RWPE1 (cell line): Measurements from ENCODE around the gene PLXNA3.
A peak's percentile ranks its signal among the peaks of the same experiment; 100 is the strongest.

Source experiments
- CTCF ChIA-PET: fragments of 350-600 bp; sonication (Branson Sonifier 250); formaldehyde crosslinking; extraction: SDS; loops from one replicate; lab custom pipeline; 2021; lab: Yijun Ruan, JAX
- POLR2A ChIA-PET: fragments of 400-600 bp; formaldehyde crosslinking; extraction: SDS; loops from one replicate; lab custom pipeline; 2020; ENCODE audit warnings: antibody characterized with exemption; ENCODE audit not compliant: low non-redundant PET; lab: Yijun Ruan, JAX
- DNase-seq: peaks from one replicate; pipeline ENCODE4 v3.0.0; 2012; ENCODE audit warnings: low spot score
- H3K27ac ChIP-seq: fragments of 450-650 bp; 2 replicates; pipeline ENCODE4 v1.5.1; 2017
- TF ChIP-seq, protein P1 (sequence below): fragments of 450-650 bp; conservative IDR thresholded peaks from 2 replicates; pipeline ENCODE4 v1.5.1; 2017; ENCODE audit warnings: low read depth, mild to moderate bottlenecking

The PLXNA3 gene

DNA sequence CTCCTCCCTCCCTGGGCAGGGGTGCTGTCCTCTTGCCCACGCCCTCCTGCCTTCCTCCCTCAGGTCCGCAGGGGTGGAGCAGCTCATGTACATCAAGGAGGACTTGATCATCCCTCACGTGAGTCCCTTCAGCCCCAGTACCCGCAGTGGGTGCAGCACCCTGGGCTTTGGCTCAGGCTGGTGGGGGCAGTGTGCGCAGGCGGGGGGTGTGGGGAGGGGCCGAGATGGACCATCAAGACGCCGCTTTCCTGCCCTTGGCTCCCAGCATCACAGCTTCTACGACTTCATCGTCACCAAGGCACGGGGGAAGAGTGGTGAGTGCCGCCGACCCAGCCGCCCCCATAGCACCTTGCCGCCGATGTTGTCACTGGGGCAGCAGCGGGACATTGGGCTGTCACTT lies 8.5 kb upstream of the PLXNA3 start:
- TF ChIP-seq, protein P1, sequence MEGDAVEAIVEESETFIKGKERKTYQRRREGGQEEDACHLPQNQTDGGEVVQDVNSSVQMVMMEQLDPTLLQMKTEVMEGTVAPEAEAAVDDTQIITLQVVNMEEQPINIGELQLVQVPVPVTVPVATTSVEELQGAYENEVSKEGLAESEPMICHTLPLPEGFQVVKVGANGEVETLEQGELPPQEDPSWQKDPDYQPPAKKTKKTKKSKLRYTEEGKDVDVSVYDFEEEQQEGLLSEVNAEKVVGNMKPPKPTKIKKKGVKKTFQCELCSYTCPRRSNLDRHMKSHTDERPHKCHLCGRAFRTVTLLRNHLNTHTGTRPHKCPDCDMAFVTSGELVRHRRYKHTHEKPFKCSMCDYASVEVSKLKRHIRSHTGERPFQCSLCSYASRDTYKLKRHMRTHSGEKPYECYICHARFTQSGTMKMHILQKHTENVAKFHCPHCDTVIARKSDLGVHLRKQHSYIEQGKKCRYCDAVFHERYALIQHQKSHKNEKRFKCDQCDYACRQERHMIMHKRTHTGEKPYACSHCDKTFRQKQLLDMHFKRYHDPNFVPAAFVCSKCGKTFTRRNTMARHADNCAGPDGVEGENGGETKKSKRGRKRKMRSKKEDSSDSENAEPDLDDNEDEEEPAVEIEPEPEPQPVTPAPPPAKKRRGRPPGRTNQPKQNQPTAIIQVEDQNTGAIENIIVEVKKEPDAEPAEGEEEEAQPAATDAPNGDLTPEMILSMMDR = no peak
- H3K27ac ChIP-seq = no peak overlapping the region
- CTCF ChIA-PET = no interaction called here
- POLR2A ChIA-PET = no interaction called here
- DNase-seq = no peak

DNA sequence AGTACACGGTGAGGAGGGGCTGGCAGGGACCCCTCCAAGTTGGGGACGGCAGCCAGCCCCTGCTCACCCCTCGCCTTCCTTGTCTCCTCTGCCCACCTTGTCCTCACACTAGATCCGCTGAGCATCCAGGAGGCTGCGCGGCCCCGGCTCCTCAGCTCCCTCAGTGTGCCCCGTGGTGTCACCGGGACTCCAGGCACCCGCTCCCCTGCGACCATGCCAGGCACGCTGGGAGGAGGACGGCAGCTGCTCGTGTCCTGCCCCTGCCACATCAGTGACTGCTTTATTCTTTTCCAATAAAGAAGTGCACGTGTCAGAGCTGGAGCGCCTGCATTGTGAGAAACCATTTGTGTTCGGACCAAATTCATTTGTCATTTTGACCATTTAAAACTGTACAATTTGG lies 7.8 kb upstream of the PLXNA3 start:
- no peak overlapping the region for H3K27ac ChIP-seq
- POLR2A ChIA-PET = no interaction called here
- DNase-seq = no peak
- TF ChIP-seq, protein P1 = no peak
- CTCF ChIA-PET = no interaction called here

- H3K27ac ChIP-seq = no peak overlapping the region
- ChIA-PET POLR2A (no interaction called here), CTCF (no interaction called here)
- TF ChIP-seq, protein P1 = no peak
- DNase-seq = no peak
Measured at GRCh38 chrX:154452823-154453222, 5.3 kb upstream of the PLXNA3 start.

- ChIA-PET POLR2A (interaction anchor here (0.6 kb wide), 1 partner anchor 21 kb away, joined by 3 read pairs; no protein-coding TSS in a partner anchor), CTCF (no interaction called here)
- no peak for DNase-seq
- TF ChIP-seq, protein P1 = no peak
- H3K27ac ChIP-seq = peak overlapping the region; percentile 73
Measured at GRCh38 chrX:154457491-154458115, 478 bp upstream of the PLXNA3 start.

GRCh38 chrX:154458954-154459778 lies 1.1 kb downstream of the PLXNA3 start:
- no peak for DNase-seq
- ChIA-PET POLR2A (interaction anchor here (1.0 kb wide), 1 partner anchor 85 kb away, joined by 3 read pairs; the partner anchor contains the start of gene FLNA), CTCF (no interaction called here)
- TF ChIP-seq, protein P1 = no peak
- H3K27ac ChIP-seq = peak overlapping the region; percentile 73

DNA sequence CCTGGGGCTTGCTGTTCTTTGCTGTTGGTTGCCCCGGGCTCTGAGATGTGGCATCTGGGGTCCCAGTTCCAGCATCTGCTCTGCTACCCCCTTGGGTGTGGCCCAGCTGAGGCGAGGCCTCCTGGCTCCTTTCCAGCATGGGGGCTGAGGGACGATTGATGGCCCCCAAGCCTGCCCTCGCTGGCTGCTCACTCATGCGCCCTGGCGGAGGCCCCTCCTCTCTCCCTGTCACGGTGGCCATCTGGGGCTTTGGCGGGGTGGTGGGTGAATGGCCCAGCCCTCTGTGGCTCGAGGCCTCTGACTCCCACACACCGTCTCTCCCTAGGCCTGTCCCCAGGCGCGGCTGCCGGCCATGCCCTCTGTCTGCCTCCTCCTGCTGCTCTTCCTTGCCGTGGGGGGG lies 1.8 kb downstream of the PLXNA3 start:
- POLR2A ChIA-PET = interaction anchor here (1.0 kb wide), 1 partner anchor 86 kb away, joined by 3 read pairs; the partner anchor contains the start of gene FLNA
- CTCF ChIA-PET = interaction anchor here (0.5 kb wide), 1 partner anchor 55 kb away, joined by 3 read pairs; no protein-coding TSS in a partner anchor
- peak overlapping the region; percentile 73 for H3K27ac ChIP-seq
- TF ChIP-seq, protein P1 = no peak
- DNase-seq = no peak
